ENCODE results near the gene FAHD1.
A peak's percentile ranks its signal among the peaks of the same experiment; 100 is the strongest.

Gene FAHD1

GRCh38 chr16:1826691-1827573 lies at the start of gene FAHD1, which contains the start of gene HAGH:
Gene FAHD1, plus strand, starts transcription at chr16:1827206. Its CDS starts 33 bp downstream, at chr16:1827239.
Gene HAGH, minus strand, starts transcription at chr16:1826825. Its CDS starts 38 bp downstream, at chr16:1826787.
- peak; percentile 35 for DNase-seq (ENCODE audit: low read depth, low spot score)
- H3K36me3 ChIP-seq (ENCODE audit: insufficient read depth, low read length): no peaks in the 10 kb centered on the region
- peak within 1 kb of the TSS; percentile 95 for H3K4me3 ChIP-seq
- TF ChIP-seq POLR2AphosphoS5 (IDR thresholded peaks at IDR 0.05; ENCODE audit: borderline replicate concordance, low read depth, low read length) (peak; percentile 72), FOXP2 (optimal IDR thresholded peaks at IDR 0.05; ENCODE audit: control extremely low read depth, extremely low read length, insufficient read depth) (no peak)
- no peak within 1 kb of the TSS for H3K27ac ChIP-seq
- H3K9me3 ChIP-seq (ENCODE audit: low read depth, low read length): no peaks in the 10 kb centered on the region
- peak within 1 kb of the TSS; percentile 73 for H3K9ac ChIP-seq (ENCODE audit: insufficient read length)

DNA sequence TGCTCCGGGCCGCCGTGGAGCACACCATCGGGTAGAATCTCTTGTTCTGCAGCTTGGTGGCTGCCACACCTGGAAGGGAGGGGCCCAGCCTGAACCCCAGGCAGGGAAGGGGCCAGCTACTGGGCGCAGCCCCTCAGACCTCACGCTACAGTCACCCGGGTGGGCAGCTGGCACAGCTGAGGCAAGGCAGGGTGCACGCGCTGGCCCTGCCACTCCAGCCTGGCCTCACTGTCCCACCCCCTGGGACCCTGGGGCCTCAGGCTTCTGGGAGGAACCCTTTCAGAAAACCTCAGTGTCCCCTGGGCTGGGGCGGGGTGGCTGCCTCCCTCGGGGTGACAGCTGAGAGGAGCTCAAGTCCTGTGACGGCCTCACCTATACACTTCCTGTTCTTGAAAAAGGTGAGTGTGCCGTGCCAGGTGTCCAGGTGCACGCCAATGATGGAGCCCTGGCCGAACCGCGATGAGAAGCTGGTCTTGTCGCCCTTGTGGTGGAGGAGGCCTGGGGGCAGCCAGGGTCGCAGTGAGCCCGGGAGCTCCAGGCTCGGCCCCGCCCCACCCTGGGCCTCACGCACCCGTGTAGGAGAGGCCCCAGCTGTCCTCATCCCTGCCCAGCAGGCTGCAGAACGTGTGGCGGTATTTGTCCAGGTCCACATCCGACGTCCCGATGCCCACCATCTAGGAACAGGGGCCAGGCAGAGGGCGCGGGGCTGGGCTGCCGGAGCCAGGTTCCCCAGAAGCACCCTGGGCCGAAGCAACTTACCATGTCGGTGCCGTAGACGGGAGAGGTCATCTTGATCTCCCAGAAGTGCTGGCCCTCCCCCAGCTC lies 49.4 kb upstream of the FAHD1 start:
- Histone ChIP-seq H3K9me3 (ENCODE audit: low read depth, low read length) (no peaks in the 10 kb centered on the region), H3K36me3 (ENCODE audit: insufficient read depth, low read length) (no peaks in the 10 kb centered on the region; the same call in 1 of the 2 replicates), H3K9ac (ENCODE audit: insufficient read length) (no peak overlapping the region), H3K27ac (no peak overlapping the region), H3K4me3 (no peak overlapping the region)
- TF ChIP-seq FOXP2 (optimal IDR thresholded peaks at IDR 0.05; ENCODE audit: control extremely low read depth, extremely low read length, insufficient read depth): no peak
- TF ChIP-seq EZH2 (IDR thresholded peaks at IDR 0.05): no peak
- peak; percentile 35 for TF ChIP-seq POLR2AphosphoS5 (IDR thresholded peaks at IDR 0.05; ENCODE audit: borderline replicate concordance, low read depth, low read length)
- DNase-seq (ENCODE audit: low read depth, low spot score): no peak

DNA sequence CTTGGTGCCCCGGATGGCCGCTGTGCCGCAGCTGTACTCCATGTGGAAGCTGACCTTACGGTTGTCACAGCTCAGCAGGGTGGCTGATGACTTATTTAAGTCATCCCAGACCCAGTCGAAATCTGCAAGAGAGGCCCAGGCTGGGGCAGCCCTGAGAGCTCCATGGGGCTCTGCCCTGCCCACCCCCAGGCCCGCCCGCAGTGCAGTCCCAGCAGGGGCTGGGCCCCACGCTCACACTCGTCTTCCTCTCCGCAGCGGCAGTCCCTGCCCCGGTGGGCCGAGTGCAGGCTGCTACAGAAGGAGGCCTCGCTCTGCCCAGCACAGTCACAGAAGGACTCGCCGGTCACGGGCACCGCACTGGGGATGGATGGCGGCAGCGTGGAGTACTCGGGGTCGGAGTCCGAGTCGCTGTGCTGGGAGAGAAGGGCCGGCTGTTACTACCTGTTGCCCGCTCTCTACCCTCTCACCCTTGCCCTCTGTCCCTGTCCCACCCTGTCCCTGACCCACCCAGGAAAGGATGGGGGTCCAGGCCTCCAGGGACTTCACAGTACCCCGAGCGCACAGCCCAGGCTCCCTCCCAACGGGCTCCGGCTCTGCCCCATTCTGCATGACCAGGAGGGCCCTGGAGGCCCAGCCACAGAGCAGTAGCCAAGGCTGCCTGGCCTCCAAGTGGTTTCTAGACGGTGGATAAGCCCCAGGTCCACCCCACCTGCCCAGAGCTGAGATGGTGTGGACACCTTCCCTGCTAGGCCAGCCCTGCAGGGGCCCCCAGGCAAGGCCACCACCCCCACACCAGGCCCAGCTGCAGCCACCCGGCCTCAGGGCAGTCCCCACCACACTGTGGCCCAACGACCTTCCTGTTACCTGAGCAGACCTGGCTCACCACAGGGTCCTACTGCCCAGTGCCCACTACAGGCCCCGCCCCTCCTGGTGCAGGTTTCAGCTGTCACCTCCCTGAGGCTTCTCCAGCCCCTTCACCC lies 48.5 kb upstream of the FAHD1 start:
- no peak for DNase-seq (ENCODE audit: low read depth, low spot score)
- Histone ChIP-seq H3K36me3 (ENCODE audit: insufficient read depth, low read length) (no peaks in the 10 kb centered on the region; the same call in 1 of the 2 replicates), H3K27ac (no peak overlapping the region), H3K9me3 (ENCODE audit: low read depth, low read length) (no peaks in the 10 kb centered on the region), H3K4me3 (no peak overlapping the region), H3K9ac (ENCODE audit: insufficient read length) (no peak overlapping the region)
- TF ChIP-seq FOXP2 (optimal IDR thresholded peaks at IDR 0.05; ENCODE audit: control extremely low read depth, extremely low read length, insufficient read depth): no peak
- no peak for TF ChIP-seq EZH2 (IDR thresholded peaks at IDR 0.05)
- TF ChIP-seq POLR2AphosphoS5 (IDR thresholded peaks at IDR 0.05; ENCODE audit: borderline replicate concordance, low read depth, low read length): no peak; the same call in 1 of the 2 replicates

DNA sequence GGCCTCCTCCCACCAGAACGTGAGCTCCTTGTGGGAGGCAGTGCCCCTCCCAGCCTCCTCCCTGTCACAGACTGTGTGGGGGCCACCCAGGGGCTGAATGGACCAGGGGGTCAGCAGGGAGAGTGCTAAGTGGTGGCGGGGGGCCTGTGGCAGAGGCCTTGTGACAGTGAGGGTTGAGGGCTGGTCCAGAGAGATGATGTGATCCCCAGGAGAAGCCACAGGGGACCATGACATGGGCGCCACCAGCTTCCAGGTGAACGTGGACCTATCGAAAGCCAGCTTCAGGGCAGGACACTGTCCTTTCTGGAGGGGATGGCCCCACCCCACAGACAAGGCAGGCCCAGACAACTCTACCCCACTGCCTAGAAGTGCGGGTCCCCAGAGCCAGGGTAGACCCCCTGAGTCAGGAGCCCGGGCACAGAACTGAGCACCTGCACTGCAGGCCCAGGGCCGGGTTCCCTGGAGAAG lies 47.7 kb upstream of the FAHD1 start:
- H3K27ac ChIP-seq: no peak overlapping the region
- TF ChIP-seq POLR2AphosphoS5 (IDR thresholded peaks at IDR 0.05; ENCODE audit: borderline replicate concordance, low read depth, low read length) (no peak), EZH2 (IDR thresholded peaks at IDR 0.05) (no peak), FOXP2 (optimal IDR thresholded peaks at IDR 0.05; ENCODE audit: control extremely low read depth, extremely low read length, insufficient read depth) (no peak)
- H3K36me3 ChIP-seq (ENCODE audit: insufficient read depth, low read length): no peaks in the 10 kb centered on the region; the same call in 1 of the 2 replicates
- no peak overlapping the region for H3K4me3 ChIP-seq
- H3K9me3 ChIP-seq (ENCODE audit: low read depth, low read length): no peaks in the 10 kb centered on the region
- H3K9ac ChIP-seq (ENCODE audit: insufficient read length): no peak overlapping the region
- DNase-seq (ENCODE audit: low read depth, low spot score): no peak

GRCh38 chr16:1779741-1780676 lies 47.0 kb upstream of the FAHD1 start:
- H3K36me3 ChIP-seq (ENCODE audit: insufficient read depth, low read length): no peaks in the 10 kb centered on the region; the same call in 1 of the 2 replicates
- no peaks in the 10 kb centered on the region for H3K9me3 ChIP-seq (ENCODE audit: low read depth, low read length)
- DNase-seq (ENCODE audit: low read depth, low spot score): no peak
- H3K4me3 ChIP-seq: no peak overlapping the region
- H3K27ac ChIP-seq: no peak overlapping the region
- no peak overlapping the region for H3K9ac ChIP-seq (ENCODE audit: insufficient read length)
- no peak for TF ChIP-seq FOXP2 (optimal IDR thresholded peaks at IDR 0.05; ENCODE audit: control extremely low read depth, extremely low read length, insufficient read depth)
- TF ChIP-seq EZH2 (IDR thresholded peaks at IDR 0.05): no peak
- peak; percentile 61 for TF ChIP-seq POLR2AphosphoS5 (IDR thresholded peaks at IDR 0.05; ENCODE audit: borderline replicate concordance, low read depth, low read length)

DNA sequence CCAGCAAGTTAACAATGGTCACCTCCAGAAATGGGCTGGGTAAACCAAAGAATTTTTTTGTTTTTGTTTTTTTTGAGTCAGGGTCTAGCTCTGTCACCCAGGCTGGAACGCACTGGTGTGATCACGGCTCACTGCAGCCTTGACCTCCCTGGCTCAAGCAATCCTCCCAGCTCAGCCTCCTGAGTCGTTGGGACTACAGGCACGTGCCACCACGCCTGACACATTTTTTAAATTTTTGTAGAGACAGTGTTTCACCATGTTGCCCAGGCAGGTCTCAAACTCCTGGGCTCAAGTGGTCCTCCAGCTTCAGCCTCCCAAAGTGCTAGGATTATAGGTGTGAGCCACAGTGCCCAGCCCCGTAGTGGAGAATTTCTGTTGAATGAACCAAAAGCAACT lies 46.3 kb upstream of the FAHD1 start:
- Histone ChIP-seq H3K4me3 (no peak overlapping the region), H3K27ac (no peak overlapping the region), H3K36me3 (ENCODE audit: insufficient read depth, low read length) (no peaks in the 10 kb centered on the region; the same call in 1 of the 2 replicates), H3K9ac (ENCODE audit: insufficient read length) (no peak overlapping the region), H3K9me3 (ENCODE audit: low read depth, low read length) (no peaks in the 10 kb centered on the region)
- DNase-seq (ENCODE audit: low read depth, low spot score): no peak
- TF ChIP-seq FOXP2 (optimal IDR thresholded peaks at IDR 0.05; ENCODE audit: control extremely low read depth, extremely low read length, insufficient read depth): no peak
- no peak for TF ChIP-seq EZH2 (IDR thresholded peaks at IDR 0.05)
- no peak for TF ChIP-seq POLR2AphosphoS5 (IDR thresholded peaks at IDR 0.05; ENCODE audit: borderline replicate concordance, low read depth, low read length)

Data from SK-N-MC (cell line).